B cell (primary cell): ENCODE results near the gene PLA2G10.

ENCODE experiments used
- EZH2 ChIP-seq: IDR thresholded peaks from 2 replicates; pipeline ENCODE4 v1.6.1; 2012; ENCODE audit warnings: borderline replicate concordance, low read depth, mild to moderate bottlenecking, moderate library complexity, low read length; ENCODE audit not compliant: insufficient read depth, poor library complexity, severe bottlenecking
- TF ChIP-seq, protein P1 (sequence below): fragments of 200-600 bp; IDR thresholded peaks from one replicate; pipeline ENCODE4 v1.8.0; 2022; ENCODE audit warnings: antibody characterized with exemption, mild to moderate bottlenecking

DNA sequence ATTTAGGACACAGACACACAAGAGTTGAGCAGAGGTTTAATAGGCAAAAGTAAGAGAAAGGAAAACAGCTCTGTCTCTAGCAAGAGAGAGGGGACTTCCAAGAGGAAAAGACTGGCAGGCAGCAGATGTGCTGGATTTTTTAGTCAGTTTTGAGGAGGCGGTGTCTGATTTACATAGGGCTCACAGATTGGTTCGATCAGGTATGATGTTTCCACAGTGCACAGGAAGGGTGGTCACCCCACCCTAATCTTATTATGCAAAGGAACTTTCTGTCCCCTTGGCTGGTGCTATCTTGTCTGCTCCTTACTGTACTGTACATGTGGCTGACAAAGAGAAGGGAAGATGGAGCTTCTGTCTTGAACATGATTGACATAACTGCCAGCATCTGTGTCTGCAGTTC lies 36.0 kb downstream of the PLA2G10 start:
- TF ChIP-seq, protein P1, sequence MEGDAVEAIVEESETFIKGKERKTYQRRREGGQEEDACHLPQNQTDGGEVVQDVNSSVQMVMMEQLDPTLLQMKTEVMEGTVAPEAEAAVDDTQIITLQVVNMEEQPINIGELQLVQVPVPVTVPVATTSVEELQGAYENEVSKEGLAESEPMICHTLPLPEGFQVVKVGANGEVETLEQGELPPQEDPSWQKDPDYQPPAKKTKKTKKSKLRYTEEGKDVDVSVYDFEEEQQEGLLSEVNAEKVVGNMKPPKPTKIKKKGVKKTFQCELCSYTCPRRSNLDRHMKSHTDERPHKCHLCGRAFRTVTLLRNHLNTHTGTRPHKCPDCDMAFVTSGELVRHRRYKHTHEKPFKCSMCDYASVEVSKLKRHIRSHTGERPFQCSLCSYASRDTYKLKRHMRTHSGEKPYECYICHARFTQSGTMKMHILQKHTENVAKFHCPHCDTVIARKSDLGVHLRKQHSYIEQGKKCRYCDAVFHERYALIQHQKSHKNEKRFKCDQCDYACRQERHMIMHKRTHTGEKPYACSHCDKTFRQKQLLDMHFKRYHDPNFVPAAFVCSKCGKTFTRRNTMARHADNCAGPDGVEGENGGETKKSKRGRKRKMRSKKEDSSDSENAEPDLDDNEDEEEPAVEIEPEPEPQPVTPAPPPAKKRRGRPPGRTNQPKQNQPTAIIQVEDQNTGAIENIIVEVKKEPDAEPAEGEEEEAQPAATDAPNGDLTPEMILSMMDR = no peak
- no peak for TF ChIP-seq EZH2
